Left cardiac atrium (tissue), 4 donors: ENCODE data around the gene SMIM8. TPM values are rescaled to one million over a fixed set of nuclear protein-coding genes. Genes with fewer than 3 reads are reported as not detected.

Experiments used
- ATAC-seq, 2 donors: fragments of 200-7000 bp; cut with Tn5 transposase; one replicate each; pipeline ENCODE4 v1.9.1; 2020; ENCODE audit warnings: mild to moderate bottlenecking in 2 of 2, moderate library complexity in 2 of 2
- DNase-seq: peaks from one replicate; pipeline ENCODE4 v3.0.0-alpha.2; 2020
- intact Hi-C, 2 donors: fragments of 100-400 bp; cut with DNase I; formaldehyde crosslinking; loops; one replicate each; pipeline versions ENCODE4 v1.14.1 to v1.15.1; 2022 to 2023
- total RNA-seq, 2 donors: library from RNA; stranded (reverse); fragmentation: NEBNext Ultra II Directional; extraction: Animal tissue kit (Norgen Biotek cat#: 25700); gene quantifications; one replicate each; pipeline ENCODE4 v1.2.1, GENCODE V29; 2021
- donor health status: DM: no; HTN: yes; CAD: no.
- donor health status: DM: no; HTN: yes; CAD: no; lungs with severe emphysema.
- donor health status: DM: yes; HTN: yes; CAD: no.
- donor health status: Dilated cardiomyopathy.

The SMIM8 gene
- total RNA-seq, 2 donors from 2014 or later: 13.2 to 14.6 TPM

DNA sequence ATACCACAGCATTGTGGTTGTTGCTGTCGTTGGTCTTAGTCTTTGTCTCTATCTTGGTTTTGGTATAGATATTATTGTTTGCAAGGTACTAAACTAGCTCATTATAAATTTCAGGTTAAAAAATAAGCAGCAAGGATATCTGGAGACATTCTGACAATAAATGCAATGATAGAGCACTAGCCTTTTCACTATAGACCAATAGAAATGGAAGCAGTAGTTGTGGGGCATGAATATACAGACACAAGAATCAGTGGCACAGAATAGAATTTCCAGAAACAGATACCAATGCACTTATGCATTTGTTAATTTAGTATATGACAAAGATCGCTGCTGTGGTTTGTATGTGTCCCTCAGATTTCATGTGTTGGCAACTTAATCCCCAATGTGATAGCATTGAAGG lies 54.3 kb downstream of the SMIM8 start:
- ATAC-seq: no peak

DNA sequence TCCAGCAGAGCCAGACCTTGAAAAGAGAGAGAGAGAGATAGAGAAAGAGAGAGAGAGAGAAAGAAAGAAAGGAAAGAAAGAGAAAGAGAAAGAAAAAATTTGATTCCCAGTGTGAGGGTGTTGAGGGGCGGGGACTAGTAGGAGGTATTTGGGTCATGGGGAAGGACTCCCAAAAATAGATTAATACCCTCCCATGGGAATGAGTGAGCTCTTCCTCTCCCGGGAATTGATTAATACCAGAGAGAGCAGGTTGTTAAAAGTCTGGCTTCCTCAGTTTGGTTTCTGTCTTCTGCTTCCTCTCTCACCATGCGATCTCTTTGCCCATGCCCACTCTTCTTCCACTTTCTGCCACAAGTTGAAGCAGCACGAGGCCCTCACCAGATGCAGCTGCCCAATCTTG lies 56.6 kb downstream of the SMIM8 start:
- no peak for ATAC-seq
- DNase-seq: no peak

More for the DNA sequence above, 54.3 kb downstream of the SMIM8 start:
- intact Hi-C loops: no loop called here
- DNase-seq: no peak

DNA sequence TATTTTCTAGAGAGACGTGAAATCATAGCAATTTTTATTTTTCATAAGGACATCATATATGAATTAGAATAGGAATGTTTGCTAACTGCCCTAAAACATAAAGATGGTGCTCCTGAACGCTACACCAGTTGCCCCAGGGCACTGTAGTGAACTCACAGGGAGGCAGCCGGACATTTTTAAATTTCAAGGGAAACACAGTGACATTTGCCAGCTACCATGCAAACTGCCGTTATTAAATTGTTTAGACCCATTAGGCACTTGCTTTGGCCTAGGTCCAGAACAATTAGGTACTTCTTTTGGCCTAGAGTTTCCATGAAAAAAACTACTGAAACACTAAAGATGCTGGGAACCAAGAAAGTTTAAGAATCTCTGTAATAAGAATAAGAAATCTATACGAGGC lies 60.5 kb downstream of the SMIM8 start:
- intact Hi-C loops: no loop called here
- ATAC-seq: no peak

More for the DNA sequence above, 56.6 kb downstream of the SMIM8 start:
- intact Hi-C loops: no loop called here

DNA sequence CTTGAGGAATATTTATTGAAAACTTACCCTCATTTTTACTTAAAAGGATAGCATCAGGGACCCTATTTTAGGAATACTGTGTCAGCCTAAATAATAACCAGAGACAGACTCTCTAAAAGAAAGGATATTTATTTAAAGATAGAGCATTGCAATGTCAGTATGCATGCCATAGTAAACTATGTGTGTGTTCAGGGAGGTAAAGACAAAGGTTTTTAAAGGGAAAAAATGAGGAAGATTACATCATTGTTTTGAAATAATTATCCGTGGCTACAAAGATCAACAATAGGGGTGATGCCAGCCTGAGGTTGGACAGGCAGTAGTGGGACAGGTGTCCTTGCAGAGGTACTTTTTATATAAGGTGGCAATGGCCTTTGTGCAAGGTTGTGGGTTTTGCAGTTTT lies 61.6 kb downstream of the SMIM8 start:
- intact Hi-C loops: no loop called here
- no peak for DNase-seq
- no peak for ATAC-seq

More for the DNA sequence above, 60.5 kb downstream of the SMIM8 start:
- no peak for DNase-seq

DNA sequence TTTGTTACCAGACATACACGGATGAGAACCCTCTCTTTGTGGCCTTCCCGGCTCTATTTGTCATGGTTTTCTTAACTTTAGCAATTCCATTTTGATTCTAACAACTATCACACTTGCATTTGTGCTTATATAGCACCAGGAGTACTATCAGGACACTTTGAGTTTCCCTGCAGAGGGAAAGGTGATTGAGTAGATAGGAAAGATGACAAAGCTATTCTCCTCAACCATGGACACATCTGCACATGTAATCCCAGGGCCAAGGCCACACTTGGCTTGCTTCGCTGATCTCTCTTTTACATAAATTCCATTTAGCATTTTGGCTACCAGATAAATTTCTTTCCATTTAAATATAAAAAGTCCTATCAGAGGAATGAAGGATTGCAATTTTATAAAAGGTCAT lies 62.1 kb downstream of the SMIM8 start:
- DNase-seq (no peak), ATAC-seq (no peak)
- intact Hi-C loops: no loop called here

DNA sequence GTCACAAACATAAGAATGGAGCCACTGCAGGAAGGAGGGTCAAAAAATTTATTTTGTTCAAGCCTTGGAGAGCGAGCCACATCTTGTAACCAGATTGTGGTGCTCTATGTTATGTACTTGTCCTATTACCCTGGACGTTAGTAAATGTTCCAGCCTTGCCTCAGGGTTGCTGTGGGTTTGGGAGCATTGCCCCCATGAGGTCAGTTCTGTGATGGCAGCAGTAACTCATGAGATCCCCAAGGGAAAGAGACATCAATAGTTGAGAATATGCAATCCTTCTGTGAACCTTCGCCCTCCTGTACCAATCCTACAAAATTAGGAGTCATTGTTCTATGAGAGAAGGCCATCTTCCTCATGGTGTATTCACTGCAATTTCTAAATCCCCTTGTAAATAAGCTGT lies 68.9 kb downstream of the SMIM8 start:
- intact Hi-C loops: loop anchor here in 1 of 2 donors (10.0 kb wide), 1 partner anchor 1393 kb away; no protein-coding TSS in a partner anchor
- ATAC-seq: peak; percentile 44 to 53
- no peak for DNase-seq

Other genes starting within 250 kb of the SMIM8 start
- 1 to 10 TPM; 1.2 to 5.6 TPM for gene CGA, start 227.5 kb upstream of the SMIM8 start, total RNA-seq
- 10 to 100 TPM; 37.1 to 39.1 TPM for gene ZNF292, start 167.0 kb upstream of the SMIM8 start, total RNA-seq
- not detected for gene GJB7, start 6.7 kb downstream of the SMIM8 start, total RNA-seq
- 1 to 10 TPM; 2.3 to 2.4 TPM for gene C6orf163, start 22.2 kb downstream of the SMIM8 start, total RNA-seq
- under 1 TPM; 0.18 to 0.42 TPM for gene CFAP206, start 85.4 kb downstream of the SMIM8 start, total RNA-seq
- 10 to 100 TPM; 11.5 to 12.6 TPM for gene SLC35A1, start 150.4 kb downstream of the SMIM8 start, total RNA-seq